Bronchial epithelial cell (primary cell): Measurements from ENCODE around the gene TNS3. TPM values are rescaled to one million over a fixed set of nuclear protein-coding genes. Genes with fewer than 3 reads are reported as not detected.
A peak's percentile ranks its signal among the peaks of the same experiment; 100 is the strongest.
"Not testable (repeated sequence)": the region's sequence is repeated elsewhere in the genome, so short reads cannot be mapped to it uniquely, and the experiment has no call there.

Source experiments
- DNase-seq: peaks from one replicate; pipeline ENCODE4 v3.0.0-alpha.2; 2010; ENCODE audit warnings: low read depth
- FAIRE-seq: peaks from 2 replicates; lab custom pipeline; 2011; peaks lifted over from hg19 to GRCh38; lab: Jason Lieb, UNC
- H3K27me3 ChIP-seq: 2 replicates; pipeline ENCODE4 v1.5.1; 2011; ENCODE audit warnings: low read length; ENCODE audit not compliant: control insufficient read depth, insufficient read depth
- H3K36me3 ChIP-seq: 2 replicates; pipeline ENCODE4 v1.5.1; 2011; ENCODE audit warnings: low read length; ENCODE audit not compliant: control insufficient read depth, insufficient read depth
- H3K4me3 ChIP-seq: 2 replicates; pipeline ENCODE4 v1.5.1; 2011; ENCODE audit warnings: mild to moderate bottlenecking, low read depth, low read length, control low read depth
- total RNA-seq: library from RNA; depleted of rRNA; stranded (reverse); fragments of >200 nt; gene quantifications from 2 replicates; pipeline ENCODE4 v1.2.1, GENCODE V29; 2014
- TF ChIP-seq, protein P1 (sequence below): IDR thresholded peaks from 2 replicates; pipeline ENCODE4 v1.5.1; 2011; ENCODE audit warnings: mild to moderate bottlenecking, moderate library complexity, low read length, control low read depth, inconsistent platforms; ENCODE audit not compliant: insufficient read depth, severe bottlenecking

TNS3 gene
- total RNA-seq, 1 donor from 2014 or later, result 2.6 TPM

DNA sequence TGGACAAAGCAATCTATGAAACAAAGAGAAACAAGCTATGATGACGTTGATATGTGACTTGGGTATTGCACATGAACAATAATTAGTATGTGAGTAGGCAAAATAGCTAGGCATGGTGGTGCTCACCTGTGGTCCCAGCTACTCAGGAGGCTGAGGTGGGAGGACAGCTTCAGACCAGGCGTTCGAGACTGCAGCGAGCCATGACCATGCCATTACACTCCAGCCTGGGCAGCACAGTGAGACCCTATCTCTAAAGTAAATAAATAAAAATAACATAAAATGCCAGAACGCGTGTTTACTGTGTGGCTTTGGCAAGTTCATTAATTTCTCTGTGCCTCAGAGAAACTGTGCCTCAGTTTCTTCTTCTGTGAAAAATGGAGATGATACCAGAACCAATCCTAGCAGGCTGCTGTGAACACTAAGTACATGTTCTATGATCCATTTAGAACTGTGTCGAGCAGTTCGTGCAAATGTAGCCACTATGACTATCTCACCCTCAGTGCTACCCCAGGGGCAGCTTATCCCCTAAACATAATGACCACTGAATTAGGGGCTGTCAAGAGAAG, 9.3 kb upstream of the TNS3 start:
- TF ChIP-seq, protein P1, sequence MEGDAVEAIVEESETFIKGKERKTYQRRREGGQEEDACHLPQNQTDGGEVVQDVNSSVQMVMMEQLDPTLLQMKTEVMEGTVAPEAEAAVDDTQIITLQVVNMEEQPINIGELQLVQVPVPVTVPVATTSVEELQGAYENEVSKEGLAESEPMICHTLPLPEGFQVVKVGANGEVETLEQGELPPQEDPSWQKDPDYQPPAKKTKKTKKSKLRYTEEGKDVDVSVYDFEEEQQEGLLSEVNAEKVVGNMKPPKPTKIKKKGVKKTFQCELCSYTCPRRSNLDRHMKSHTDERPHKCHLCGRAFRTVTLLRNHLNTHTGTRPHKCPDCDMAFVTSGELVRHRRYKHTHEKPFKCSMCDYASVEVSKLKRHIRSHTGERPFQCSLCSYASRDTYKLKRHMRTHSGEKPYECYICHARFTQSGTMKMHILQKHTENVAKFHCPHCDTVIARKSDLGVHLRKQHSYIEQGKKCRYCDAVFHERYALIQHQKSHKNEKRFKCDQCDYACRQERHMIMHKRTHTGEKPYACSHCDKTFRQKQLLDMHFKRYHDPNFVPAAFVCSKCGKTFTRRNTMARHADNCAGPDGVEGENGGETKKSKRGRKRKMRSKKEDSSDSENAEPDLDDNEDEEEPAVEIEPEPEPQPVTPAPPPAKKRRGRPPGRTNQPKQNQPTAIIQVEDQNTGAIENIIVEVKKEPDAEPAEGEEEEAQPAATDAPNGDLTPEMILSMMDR, result no peak
- Histone ChIP-seq H3K36me3 (no peaks in the 10 kb centered on the region), H3K27me3 (no peaks in the 10 kb centered on the region), H3K4me3 (no peak overlapping the region)
- no peak for DNase-seq
- FAIRE-seq, result no peak

DNA sequence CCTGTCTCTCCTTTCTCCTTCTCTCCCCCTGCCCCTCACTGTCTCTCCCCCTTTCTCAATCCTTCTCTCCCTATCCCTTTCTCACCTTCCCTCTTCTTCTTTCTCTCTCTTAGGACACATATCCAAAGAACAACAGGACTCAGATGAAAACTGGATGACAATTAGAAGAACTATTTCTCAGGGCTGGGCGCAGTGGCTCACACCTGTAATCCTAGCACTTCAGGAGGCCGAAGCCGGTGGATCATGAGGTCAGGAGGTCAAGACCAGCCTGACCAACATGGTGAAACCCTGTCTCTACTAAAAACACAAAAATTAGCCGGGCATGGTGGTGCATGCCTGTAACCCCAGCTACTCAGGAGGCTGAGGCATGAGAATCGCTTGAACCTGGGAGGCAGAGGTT, 8.3 kb upstream of the TNS3 start:
- H3K36me3 ChIP-seq, H3K4me3 ChIP-seq, FAIRE-seq, H3K27me3 ChIP-seq, DNase-seq: not testable (repeated sequence)

DNA sequence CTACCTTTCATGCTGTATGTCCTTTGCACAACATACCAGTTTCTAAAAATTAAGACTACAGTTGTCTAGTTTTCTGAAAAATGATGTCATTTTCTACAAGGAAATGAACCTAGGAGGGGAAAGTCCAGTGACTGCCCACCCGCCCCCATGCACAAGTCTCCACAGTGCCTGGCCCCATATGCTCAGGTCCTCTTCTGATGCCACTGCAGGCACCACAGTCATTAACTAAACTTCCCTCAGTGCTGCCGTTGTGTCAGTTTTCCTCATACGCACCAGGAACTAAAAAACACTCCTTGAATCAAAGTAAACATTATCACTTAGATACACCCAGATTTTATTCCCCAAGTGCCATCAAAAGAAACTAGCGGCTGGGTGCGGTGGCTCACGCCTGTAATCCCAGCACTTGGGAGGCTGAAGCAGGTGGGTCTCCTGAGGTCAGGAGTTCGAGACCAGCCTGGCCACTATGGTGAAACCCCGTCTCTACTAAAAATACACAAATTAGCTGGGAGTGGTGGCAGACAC, 6.9 kb upstream of the TNS3 start:
- TF ChIP-seq, protein P1, result no peak
- DNase-seq, result peak; percentile 26
- H3K36me3 ChIP-seq, result no peaks in the 10 kb centered on the region
- no peaks in the 10 kb centered on the region for H3K27me3 ChIP-seq
- H3K4me3 ChIP-seq, result no peak overlapping the region
- no peak for FAIRE-seq

DNA sequence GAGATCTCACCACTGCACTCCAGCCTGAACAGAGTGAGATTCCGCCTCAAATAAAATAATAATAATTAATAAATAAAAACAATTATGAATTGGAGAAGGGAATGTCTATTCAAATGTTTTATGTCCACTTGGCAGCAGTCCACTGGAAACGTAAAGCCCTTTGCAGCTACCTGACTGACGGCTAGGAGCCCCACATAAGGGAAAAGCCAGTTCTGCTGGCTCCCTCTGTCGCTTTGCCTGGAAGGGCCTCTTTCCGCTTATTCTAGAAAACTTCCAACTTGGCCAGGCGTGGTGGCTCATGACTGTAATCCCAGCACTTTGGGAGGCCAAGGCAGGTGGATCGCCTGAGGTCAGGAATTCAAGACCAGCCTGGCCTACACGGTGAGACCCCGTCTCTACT, 6.1 kb upstream of the TNS3 start:
- TF ChIP-seq, protein P1, result no peak
- Histone ChIP-seq H3K4me3 (no peak overlapping the region), H3K27me3 (no peaks in the 10 kb centered on the region), H3K36me3 (no peaks in the 10 kb centered on the region)
- no peak for DNase-seq
- no peak for FAIRE-seq

DNA sequence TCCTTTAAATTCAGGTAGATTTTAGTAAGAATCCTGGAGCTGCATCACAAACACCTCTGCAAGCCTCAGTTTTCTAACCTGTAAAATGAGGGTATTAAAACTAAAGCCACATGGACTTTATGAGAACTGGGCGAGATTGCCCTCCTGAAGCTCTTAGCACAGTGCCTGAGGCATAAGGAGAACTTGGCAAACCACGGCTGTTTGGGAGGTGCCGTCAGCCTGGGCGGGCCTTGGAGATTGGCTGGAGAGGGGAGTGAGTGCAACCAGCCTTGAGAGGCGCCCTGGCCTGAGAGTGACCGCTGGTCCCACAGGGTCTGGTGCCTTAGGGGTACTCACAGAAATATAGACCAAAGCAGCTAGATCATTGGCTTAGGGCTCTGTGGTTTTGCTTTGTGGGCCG, 5.4 kb upstream of the TNS3 start:
- Histone ChIP-seq H3K27me3 (no peaks in the 10 kb centered on the region), H3K36me3 (no peaks in the 10 kb centered on the region), H3K4me3 (no peak overlapping the region)
- TF ChIP-seq, protein P1, result no peak
- FAIRE-seq, result no peak
- DNase-seq, result no peak

DNA sequence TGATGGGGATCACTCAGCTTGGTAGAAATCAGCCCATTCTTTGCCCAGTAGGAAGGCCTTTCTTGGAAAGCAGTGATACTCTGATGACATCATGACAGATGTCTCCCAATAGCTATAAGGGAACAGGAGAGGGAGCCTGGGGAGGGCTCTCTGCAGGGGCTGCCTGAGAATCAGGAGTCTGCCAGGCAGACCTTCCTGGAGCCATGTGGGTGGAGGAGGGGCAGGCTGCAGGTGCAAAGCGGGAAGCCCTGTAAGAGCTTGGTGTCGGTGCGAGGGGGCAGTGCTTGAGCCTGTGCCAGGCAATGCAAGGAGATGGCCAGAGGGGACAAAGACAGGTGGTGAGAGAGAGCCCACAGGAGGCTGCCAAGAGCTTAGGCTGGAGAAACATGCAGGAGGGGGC, 5.0 kb upstream of the TNS3 start:
- Histone ChIP-seq H3K36me3 (no peaks in the 10 kb centered on the region), H3K4me3 (no peak overlapping the region), H3K27me3 (no peaks in the 10 kb centered on the region)
- FAIRE-seq (no peak), DNase-seq (no peak)
- TF ChIP-seq, protein P1, result no peak

DNA sequence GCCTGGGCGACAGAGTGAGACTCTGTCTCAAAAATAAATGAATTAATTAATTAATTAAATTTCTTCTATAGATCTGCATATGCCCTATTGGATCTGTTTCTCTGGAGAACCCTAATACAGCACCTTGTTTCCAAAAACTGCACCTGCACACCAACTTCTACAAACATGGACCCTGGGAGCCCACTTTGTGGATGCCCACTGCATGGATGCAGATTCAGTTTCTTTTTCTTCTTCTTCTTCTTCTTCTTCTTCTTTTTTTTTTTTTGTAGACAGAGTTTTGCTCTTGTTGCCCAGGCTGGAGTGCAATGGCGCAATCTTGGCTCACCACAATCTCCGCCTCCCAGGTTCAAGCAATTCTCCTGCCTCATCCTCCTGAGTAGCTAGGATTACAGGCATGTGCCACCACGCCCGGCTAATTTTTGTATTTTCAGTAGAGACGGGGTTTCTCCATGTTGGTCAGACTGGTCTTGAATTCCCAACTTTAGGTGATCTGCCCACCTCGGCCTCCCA, 4.3 kb upstream of the TNS3 start:
- not testable (repeated sequence) for H3K27me3 ChIP-seq, DNase-seq, H3K36me3 ChIP-seq, H3K4me3 ChIP-seq, FAIRE-seq
